ENCODE data around the gene AFG3L2. TPM values are rescaled to one million over a fixed set of nuclear protein-coding genes. Genes with fewer than 3 reads are reported as not detected.

Gene AFG3L2
- total RNA-seq, 4 donors from 2014 or later: 53.0 to 62.8 (median 57.9) TPM

- Histone ChIP-seq H3K36me3 (peaks cover 30% of the 10 kb centered on the region), H3K4me1 (peaks cover 68% of the 10 kb centered on the region), H3K4me3 (no peak overlapping the region), H3K27ac (no peak overlapping the region), H3K9me3 (no peaks in the 10 kb centered on the region), H3K27me3 (no peaks in the 10 kb centered on the region)
- DNase-seq (ENCODE audit: low spot score in 2 of 2): no peak
- no peak for TF ChIP-seq POLR2A (IDR thresholded peaks at IDR 0.05)
- TF ChIP-seq POLR2AphosphoS5 (IDR thresholded peaks at IDR 0.05): no peak
- TF ChIP-seq, protein P1, sequence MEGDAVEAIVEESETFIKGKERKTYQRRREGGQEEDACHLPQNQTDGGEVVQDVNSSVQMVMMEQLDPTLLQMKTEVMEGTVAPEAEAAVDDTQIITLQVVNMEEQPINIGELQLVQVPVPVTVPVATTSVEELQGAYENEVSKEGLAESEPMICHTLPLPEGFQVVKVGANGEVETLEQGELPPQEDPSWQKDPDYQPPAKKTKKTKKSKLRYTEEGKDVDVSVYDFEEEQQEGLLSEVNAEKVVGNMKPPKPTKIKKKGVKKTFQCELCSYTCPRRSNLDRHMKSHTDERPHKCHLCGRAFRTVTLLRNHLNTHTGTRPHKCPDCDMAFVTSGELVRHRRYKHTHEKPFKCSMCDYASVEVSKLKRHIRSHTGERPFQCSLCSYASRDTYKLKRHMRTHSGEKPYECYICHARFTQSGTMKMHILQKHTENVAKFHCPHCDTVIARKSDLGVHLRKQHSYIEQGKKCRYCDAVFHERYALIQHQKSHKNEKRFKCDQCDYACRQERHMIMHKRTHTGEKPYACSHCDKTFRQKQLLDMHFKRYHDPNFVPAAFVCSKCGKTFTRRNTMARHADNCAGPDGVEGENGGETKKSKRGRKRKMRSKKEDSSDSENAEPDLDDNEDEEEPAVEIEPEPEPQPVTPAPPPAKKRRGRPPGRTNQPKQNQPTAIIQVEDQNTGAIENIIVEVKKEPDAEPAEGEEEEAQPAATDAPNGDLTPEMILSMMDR (IDR thresholded peaks at IDR 0.05): no peak
- no peak for TF ChIP-seq EP300 (IDR thresholded peaks at IDR 0.05)
Measured at GRCh38 chr18:12312976-12313375, 64.1 kb downstream of the AFG3L2 start.

DNA sequence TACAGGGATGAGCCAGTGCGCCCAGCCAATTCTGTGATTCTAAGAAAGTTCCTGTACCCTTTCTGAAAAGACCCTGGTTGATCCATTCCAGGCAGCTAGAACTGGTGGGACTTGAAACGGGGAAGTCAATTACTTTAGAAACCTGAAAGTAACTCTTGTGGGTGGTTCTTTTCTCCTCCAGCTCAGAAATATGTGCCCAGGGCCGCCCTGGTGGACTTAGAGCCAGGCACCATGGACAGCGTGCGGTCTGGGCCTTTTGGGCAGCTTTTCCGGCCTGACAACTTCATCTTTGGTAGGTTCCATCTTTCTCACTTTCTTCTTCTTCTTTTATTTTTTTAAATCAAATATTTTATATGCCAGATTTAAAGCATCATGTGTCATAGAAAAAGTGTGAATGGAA lies 66.3 kb downstream of the AFG3L2 start:
- H3K9me3 ChIP-seq: no peaks in the 10 kb centered on the region
- 95% methylated on average over 6 of the region's 6 CpGs for WGBS
- peaks cover 64% of the 10 kb centered on the region for H3K4me1 ChIP-seq
- H3K27me3 ChIP-seq: no peaks in the 10 kb centered on the region
- TF ChIP-seq, protein P1 (IDR thresholded peaks at IDR 0.05): no peak
- no peak for TF ChIP-seq POLR2A (IDR thresholded peaks at IDR 0.05)
- DNase-seq (ENCODE audit: low spot score in 2 of 2): peak in 1 of 2 donors; percentile 47
- no peak overlapping the region for H3K4me3 ChIP-seq
- peak overlapping the region; percentile 100 for H3K27ac ChIP-seq
- H3K36me3 ChIP-seq: peaks cover 30% of the 10 kb centered on the region

GRCh38 chr18:12309683-12310198 lies 67.3 kb downstream of the AFG3L2 start:
- Histone ChIP-seq H3K27ac (peak overlapping the region; percentile 100), H3K9me3 (no peaks in the 10 kb centered on the region), H3K36me3 (peaks cover 30% of the 10 kb centered on the region), H3K27me3 (no peaks in the 10 kb centered on the region), H3K4me3 (peak overlapping the region; percentile 94), H3K4me1 (peaks cover 59% of the 10 kb centered on the region)
- WGBS: 43% methylated on average over 7 of the region's 7 CpGs
- peak; percentile 38 to 64 for DNase-seq (ENCODE audit: low spot score in 2 of 2)
- TF ChIP-seq POLR2A (IDR thresholded peaks at IDR 0.05) (no peak), EP300 (IDR thresholded peaks at IDR 0.05) (no peak), POLR2AphosphoS5 (IDR thresholded peaks at IDR 0.05) (no peak)
- TF ChIP-seq, protein P1 (IDR thresholded peaks at IDR 0.05): no peak

DNA sequence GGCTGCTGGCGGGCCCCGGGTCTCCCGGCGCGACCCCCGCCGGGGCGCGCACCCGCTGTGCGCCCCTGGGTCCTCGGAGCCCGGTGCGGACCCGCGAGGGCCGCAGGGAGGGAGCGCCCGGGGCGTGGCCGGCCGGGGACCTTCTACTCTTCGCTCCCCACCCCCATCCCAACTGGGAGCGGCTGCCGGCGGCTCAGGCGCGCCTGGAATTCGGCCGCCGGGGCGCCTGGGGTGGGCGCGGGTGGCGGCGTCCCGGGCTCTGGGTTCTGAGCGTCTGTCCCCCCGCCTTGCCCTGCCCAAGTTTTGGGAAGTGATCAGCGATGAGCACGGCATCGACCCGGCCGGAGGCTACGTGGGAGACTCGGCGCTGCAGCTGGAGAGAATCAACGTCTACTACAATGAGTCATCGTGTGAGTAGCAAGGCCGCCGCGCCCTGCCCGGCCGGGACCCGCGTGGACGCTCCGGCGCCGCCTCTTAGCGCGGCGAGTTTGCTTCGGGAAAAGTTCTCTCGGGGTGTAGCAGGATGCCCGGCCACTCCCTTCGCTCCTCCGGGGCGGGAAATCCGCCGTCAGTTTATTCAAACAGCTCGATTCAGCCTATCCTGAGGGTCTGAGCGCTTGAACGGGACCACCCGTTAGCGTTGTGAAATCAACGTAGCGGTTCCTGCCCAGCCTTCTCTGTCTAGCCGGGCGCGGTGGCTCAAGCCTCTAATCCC lies 68.5 kb downstream of the AFG3L2 start:
- H3K27me3 ChIP-seq: no peaks in the 10 kb centered on the region
- H3K4me1 ChIP-seq: peaks cover 47% of the 10 kb centered on the region
- peak overlapping the region; percentile 94 for H3K4me3 ChIP-seq
- WGBS: no CpG with 5 or more reads among the region's 81 CpGs
- H3K27ac ChIP-seq: peak overlapping the region; percentile 100
- H3K9me3 ChIP-seq: no peaks in the 10 kb centered on the region
- DNase-seq (ENCODE audit: low spot score in 2 of 2): peak; percentile 94 to 96
- peak in 2 of 3 donors; percentile 44 to 89 for TF ChIP-seq POLR2AphosphoS5 (IDR thresholded peaks at IDR 0.05)
- TF ChIP-seq POLR2A (IDR thresholded peaks at IDR 0.05): peak; percentile 6 to 38
- TF ChIP-seq, protein P1 (IDR thresholded peaks at IDR 0.05): no peak
- peaks cover 22% of the 10 kb centered on the region for H3K36me3 ChIP-seq

DNA sequence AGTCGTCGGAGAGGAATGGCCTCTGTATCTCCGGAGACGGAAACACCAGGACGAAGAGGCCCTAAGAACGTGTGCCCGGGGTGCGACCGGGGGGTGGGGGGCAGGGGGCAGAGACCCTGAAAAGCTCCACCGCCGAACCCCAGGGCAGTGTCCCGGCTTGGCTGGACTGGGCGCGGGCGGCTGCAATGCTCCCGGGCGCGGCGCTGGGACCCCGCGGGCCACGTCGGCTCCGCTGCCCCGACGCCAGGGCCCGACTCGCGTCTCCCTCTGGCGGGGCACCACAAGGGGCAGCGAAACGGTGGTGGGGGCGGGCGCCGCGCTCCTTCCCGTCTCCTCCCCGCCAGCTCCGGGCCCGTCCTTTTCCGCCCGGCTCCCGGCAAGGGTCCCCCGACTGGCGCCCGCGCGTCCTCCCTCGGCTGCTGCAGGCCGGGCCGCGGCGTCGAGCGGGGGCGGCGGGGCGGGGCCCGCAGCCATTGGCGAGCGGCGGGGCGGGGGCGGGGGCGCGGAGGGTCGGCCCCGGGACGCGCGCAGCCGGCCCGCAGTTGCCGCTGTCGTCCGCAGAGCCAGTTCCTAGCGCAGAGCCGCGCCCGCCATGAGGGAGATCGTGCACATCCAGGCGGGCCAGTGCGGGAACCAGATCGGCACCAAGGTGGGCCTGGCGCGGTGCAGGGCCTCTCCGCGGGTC lies 69.2 kb downstream of the AFG3L2 start, which contains the start of gene TUBB6:
Gene TUBB6 (plus strand): TSS at position 541 of the 685 bp plus-strand sequence. CDS start 52 bp downstream, at position 593.
- WGBS: 20% methylated on average over 1 of the region's 88 CpGs
- Histone ChIP-seq H3K27me3 (no peaks in the 10 kb centered on the region), H3K9me3 (no peaks in the 10 kb centered on the region), H3K4me3 (peak within 1 kb of the TSS; percentile 94), H3K27ac (peak within 1 kb of the TSS; percentile 100), H3K36me3 (peaks cover 20% of the 10 kb centered on the region), H3K4me1 (peaks cover 42% of the 10 kb centered on the region)
- TF ChIP-seq EP300 (IDR thresholded peaks at IDR 0.05) (no peak), POLR2A (IDR thresholded peaks at IDR 0.05) (peak in 1 of 2 donors; percentile 36), POLR2AphosphoS5 (IDR thresholded peaks at IDR 0.05) (peak in 1 of 3 donors; percentile 67)
- TF ChIP-seq, protein P1 (IDR thresholded peaks at IDR 0.05): no peak
- peak; percentile 84 to 89 for DNase-seq (ENCODE audit: low spot score in 2 of 2)
